Activated CD4-positive, CD25-positive, alpha-beta regulatory T cell treated with anti-CD3 and anti-CD28 coated beads, Interleukin-2, amount 50 U/mL, for 24 hours (primary cell): ENCODE data around the gene ACKR4.
"Not testable (repeated sequence)": the region's sequence is repeated elsewhere in the genome, so short reads cannot be mapped to it uniquely, and the experiment has no call there.

ENCODE experiments used
- ATAC-seq, 2 donors: fragments of 150-1000 bp; cut with Tn5 transposase; one replicate each; pipeline ENCODE4 v1.10.0; 2021; ENCODE audit warnings: mild to moderate bottlenecking in 1 of 2, moderate library complexity in 1 of 2

The ACKR4 gene

GRCh38 chr3:132596816-132597433, at the start of gene ACKR4:
Gene ACKR4 (plus strand): TSS chr3:132597270. CDS start chr3:132600398, 3,128 bp downstream.
- ATAC-seq, result no peak

GRCh38 chr3:132549169-132549568, 47.9 kb upstream of the ACKR4 start:
- no peak for ATAC-seq

- peak; percentile 62 to 78 for ATAC-seq
Observed at GRCh38 chr3:132549890-132550578, 47.0 kb upstream of the ACKR4 start.

GRCh38 chr3:132550579-132551305, 46.3 kb upstream of the ACKR4 start:
- no peak for ATAC-seq

GRCh38 chr3:132553826-132554225, 43.2 kb upstream of the ACKR4 start:
- ATAC-seq, result no peak

GRCh38 chr3:132554437-132554836, 42.6 kb upstream of the ACKR4 start:
- no peak for ATAC-seq

- ATAC-seq, result no peak
Observed at GRCh38 chr3:132555306-132556035, 41.6 kb upstream of the ACKR4 start.

GRCh38 chr3:132556036-132556386, 41.1 kb upstream of the ACKR4 start:
- not testable (repeated sequence) for ATAC-seq

GRCh38 chr3:132556508-132557159, 40.4 kb upstream of the ACKR4 start:
- no peak for ATAC-seq

GRCh38 chr3:132561003-132561402, 36.1 kb upstream of the ACKR4 start:
- ATAC-seq, result no peak

GRCh38 chr3:132563420-132564069, 33.5 kb upstream of the ACKR4 start:
- no peak for ATAC-seq

- no peak for ATAC-seq
Observed at GRCh38 chr3:132564070-132564465, 33.0 kb upstream of the ACKR4 start.

- ATAC-seq, result no peak
Observed at GRCh38 chr3:132568422-132568821, 28.6 kb upstream of the ACKR4 start.

- peak in 1 of 2 donors; percentile 38 for ATAC-seq
Observed at GRCh38 chr3:132569153-132569552, 27.9 kb upstream of the ACKR4 start.

- no peak for ATAC-seq
Observed at GRCh38 chr3:132569580-132569979, 27.5 kb upstream of the ACKR4 start.

- no peak for ATAC-seq
Observed at GRCh38 chr3:132570016-132570415, 27.1 kb upstream of the ACKR4 start.

GRCh38 chr3:132573797-132574211, 23.3 kb upstream of the ACKR4 start:
- ATAC-seq, result no peak

GRCh38 chr3:132587401-132587800, 9.7 kb upstream of the ACKR4 start:
- no peak for ATAC-seq

- no peak for ATAC-seq
Observed at GRCh38 chr3:132592216-132592615, 4.9 kb upstream of the ACKR4 start.

- ATAC-seq, result no peak
Observed at GRCh38 chr3:132593241-132593946, 3.7 kb upstream of the ACKR4 start.

- no peak for ATAC-seq
Observed at GRCh38 chr3:132593947-132594323, 3.1 kb upstream of the ACKR4 start.

- ATAC-seq, result no peak
Observed at GRCh38 chr3:132594498-132594897, 2.6 kb upstream of the ACKR4 start.
